Mesenchymal stem cell (in vitro differentiated cells and primary cell): ENCODE measurements around the gene GCHFR.

Source experiments
- DNase-seq: peaks from one replicate; pipeline ENCODE4 v3.0.0-alpha.2; 2013
- H2AFZ ChIP-seq: one replicate; pipeline ENCODE4 v1.6.1; 2013; ENCODE audit warnings: low read depth, mild to moderate bottlenecking, control low read depth, inconsistent platforms, low read length, moderate library complexity
- H2AK5ac ChIP-seq: 2 replicates; pipeline ENCODE4 v1.6.1; 2013; ENCODE audit warnings: low read length, moderate library complexity, mild to moderate bottlenecking, inconsistent platforms; ENCODE audit not compliant: severe bottlenecking
- H2BK120ac ChIP-seq: one replicate; pipeline ENCODE4 v1.6.1; 2013; ENCODE audit warnings: low read depth, mild to moderate bottlenecking, inconsistent platforms, low read length, moderate library complexity
- H2BK12ac ChIP-seq, 2 experiments: one replicate each; pipeline ENCODE4 v1.6.1; 2013; ENCODE audit warnings: inconsistent platforms in 2 of 2, low read length in 2 of 2, mild to moderate bottlenecking in 2 of 2, moderate library complexity in 2 of 2, control low read depth in 1 of 2
- H2BK15ac ChIP-seq: one replicate; pipeline ENCODE4 v1.6.1; 2013; ENCODE audit warnings: mild to moderate bottlenecking, low read depth, inconsistent platforms; ENCODE audit not compliant: poor library complexity, severe bottlenecking
- H2BK5ac ChIP-seq: 2 replicates; pipeline ENCODE4 v1.6.1; 2013; ENCODE audit warnings: low read depth, mild to moderate bottlenecking, low read length, control low read depth, inconsistent platforms; ENCODE audit not compliant: poor library complexity, severe bottlenecking
- H3K14ac ChIP-seq, 2 experiments: one replicate each; pipeline ENCODE4 v1.6.1; 2013; ENCODE audit warnings: inconsistent platforms in 2 of 2, low read length in 2 of 2, control low read depth in 1 of 2, mild to moderate bottlenecking in 1 of 2, moderate library complexity in 1 of 2
- H3K18ac ChIP-seq, 2 experiments: one replicate each; pipeline ENCODE4 v1.6.1; 2013; ENCODE audit warnings: inconsistent platforms in 2 of 2, low read length in 2 of 2, control low read depth in 1 of 2, low read depth in 1 of 2, mild to moderate bottlenecking in 1 of 2
- H3K23ac ChIP-seq, 2 experiments: one replicate each; pipeline ENCODE4 v1.6.1; 2013; ENCODE audit warnings: inconsistent platforms in 2 of 2, low read length in 2 of 2, mild to moderate bottlenecking in 2 of 2, moderate library complexity in 2 of 2, control low read depth in 1 of 2
- H3K27ac ChIP-seq: 2 replicates; pipeline ENCODE4 v1.5.1; 2013; ENCODE audit warnings: mild to moderate bottlenecking, moderate library complexity, low read length, control low read depth, inconsistent platforms; ENCODE audit not compliant: poor library complexity, severe bottlenecking
- H3K27me3 ChIP-seq, 2 experiments: 2 replicates each; pipeline versions ENCODE4 v1.6.1 to v1.7.0; 2013; ENCODE audit warnings: low read length in 2 of 2, mild to moderate bottlenecking in 2 of 2, moderate library complexity in 2 of 2, control low read depth in 1 of 2, inconsistent platforms in 1 of 2; ENCODE audit not compliant: control insufficient read depth in 1 of 2, insufficient read depth in 1 of 2
- H3K36me3 ChIP-seq, 2 experiments: 2 replicates each; pipeline versions ENCODE4 v1.6.1 to v1.7.0; 2013; ENCODE audit warnings: low read length in 2 of 2, control low read depth in 1 of 2, inconsistent platforms in 1 of 2, low read depth in 1 of 2, mild to moderate bottlenecking in 1 of 2; ENCODE audit not compliant: insufficient read depth in 2 of 2, control insufficient read depth in 1 of 2
- H3K4ac ChIP-seq, 2 experiments: one replicate each; pipeline ENCODE4 v1.6.1; 2013; ENCODE audit warnings: inconsistent platforms in 2 of 2, low read length in 2 of 2, mild to moderate bottlenecking in 2 of 2, moderate library complexity in 2 of 2, control low read depth in 1 of 2, low read depth in 1 of 2
- H3K4me1 ChIP-seq: 2 replicates; pipeline ENCODE4 v1.6.1; 2013; ENCODE audit warnings: low read depth, low read length, control low read depth; ENCODE audit not compliant: control insufficient read depth, insufficient read depth
- H3K4me2 ChIP-seq: 2 replicates; pipeline ENCODE4 v1.6.1; 2013; ENCODE audit warnings: low read length, mild to moderate bottlenecking, inconsistent platforms; ENCODE audit not compliant: poor library complexity, severe bottlenecking
- H3K4me3 ChIP-seq, 2 experiments: 2 replicates each; pipeline versions ENCODE4 v1.5.1 to v1.7.0; 2013; ENCODE audit warnings: low read length in 2 of 2, mild to moderate bottlenecking in 2 of 2, control low read depth in 1 of 2, low read depth in 1 of 2; ENCODE audit not compliant: insufficient read depth in 1 of 2
- H3K79me1 ChIP-seq: replicated peaks from 2 replicates; pipeline ENCODE4 v1.6.1; 2013; ENCODE audit warnings: mild to moderate bottlenecking, control low read depth, low read length, inconsistent platforms; ENCODE audit not compliant: poor library complexity, severe bottlenecking
- H3K9ac ChIP-seq: 2 replicates; pipeline ENCODE4 v1.7.0; 2013; ENCODE audit warnings: mild to moderate bottlenecking, low read length, moderate library complexity
- H3K9me3 ChIP-seq: 2 replicates; pipeline ENCODE4 v1.7.0; 2013; ENCODE audit warnings: mild to moderate bottlenecking, low read length; ENCODE audit not compliant: control insufficient read depth
- H4K8ac ChIP-seq: one replicate; pipeline ENCODE4 v1.6.1; 2013; ENCODE audit warnings: inconsistent platforms, mild to moderate bottlenecking, low read length, moderate library complexity
- H4K91ac ChIP-seq: one replicate; pipeline ENCODE4 v1.6.1; 2013; ENCODE audit warnings: mild to moderate bottlenecking, low read length, inconsistent platforms
- WGBS: methylation state at CpG from one replicate; pipeline ENCODE4 v1.1.7; 2013; ENCODE audit warnings: mixed read lengths; 5-methylcytosine and 5-hydroxymethylcytosine counted together

GCHFR gene

GRCh38 chr15:40773496-40773895 is 9.6 kb downstream of the GCHFR start:
- Histone ChIP-seq H3K79me1 (no peaks in the 10 kb centered on the region), H3K27ac (no peak overlapping the region), H2BK12ac (no peak overlapping the region), H3K18ac (no peak overlapping the region), H3K27me3 (no peaks in the 10 kb centered on the region), H3K4me1 (peaks cover 44% of the 10 kb centered on the region), H3K4me2 (no peak overlapping the region), H4K8ac (no peak overlapping the region), H2BK120ac (no peak overlapping the region), H2BK15ac (no peak overlapping the region), H3K9ac (no peak overlapping the region), H2BK5ac (no peak overlapping the region), H4K91ac (no peak overlapping the region), H3K36me3 (peaks cover 62 to 67% of the 10 kb centered on the region in 2 experiments), H2AK5ac (no peak overlapping the region), H3K4me3 (no peak overlapping the region), H3K9me3 (no peaks in the 10 kb centered on the region), H2AFZ (no peak overlapping the region), H3K23ac (no peak overlapping the region), H3K4ac (no peak overlapping the region), H3K14ac (no peak overlapping the region)
- 97% methylated on average over 8 of the region's 8 CpGs for WGBS
- no peak for DNase-seq

GRCh38 chr15:40773902-40774301 is 10.0 kb downstream of the GCHFR start:
- no peak overlapping the region for H3K14ac ChIP-seq
- H3K4me3 ChIP-seq: no peak overlapping the region
- H3K79me1 ChIP-seq: no peaks in the 10 kb centered on the region
- peaks cover 61 to 67% of the 10 kb centered on the region in 2 experiments for H3K36me3 ChIP-seq
- H3K4me2 ChIP-seq: no peak overlapping the region
- no peak overlapping the region for H3K23ac ChIP-seq
- DNase-seq: no peak
- no peak overlapping the region for H2AK5ac ChIP-seq
- no peak overlapping the region for H2BK5ac ChIP-seq
- no peak overlapping the region for H4K8ac ChIP-seq
- H2BK12ac ChIP-seq: no peak overlapping the region
- no peak overlapping the region for H3K18ac ChIP-seq
- no peak overlapping the region for H3K4ac ChIP-seq
- no peak overlapping the region for H4K91ac ChIP-seq
- no peak overlapping the region for H2BK15ac ChIP-seq
- no peaks in the 10 kb centered on the region for H3K27me3 ChIP-seq
- H3K9me3 ChIP-seq: no peaks in the 10 kb centered on the region
- WGBS: 97% methylated on average over 3 of the region's 6 CpGs
- H3K9ac ChIP-seq: no peak overlapping the region
- no peak overlapping the region for H3K27ac ChIP-seq
- no peak overlapping the region for H2AFZ ChIP-seq
- no peak overlapping the region for H2BK120ac ChIP-seq
- H3K4me1 ChIP-seq: peaks cover 40% of the 10 kb centered on the region

- Histone ChIP-seq H2BK120ac (no peak overlapping the region), H3K18ac (no peak overlapping the region), H2BK5ac (no peak overlapping the region), H2AFZ (no peak overlapping the region), H4K91ac (no peak overlapping the region), H3K9me3 (no peaks in the 10 kb centered on the region), H3K79me1 (peaks cover 10% of the 10 kb centered on the region), H2BK12ac (no peak overlapping the region), H3K9ac (no peak overlapping the region), H2BK15ac (no peak overlapping the region), H3K27ac (no peak overlapping the region), H4K8ac (no peak overlapping the region), H3K23ac (no peak overlapping the region), H3K27me3 (no peaks in the 10 kb centered on the region), H3K4me2 (no peak overlapping the region), H3K4me3 (no peak overlapping the region), H3K4ac (no peak overlapping the region), H2AK5ac (no peak overlapping the region), H3K36me3 (peaks cover 70 to 78% of the 10 kb centered on the region in 2 experiments), H3K4me1 (peaks cover 29% of the 10 kb centered on the region), H3K14ac (no peak overlapping the region)
- WGBS: 95% methylated on average over 10 of the region's 10 CpGs
- no peak for DNase-seq
Observed at GRCh38 chr15:40775007-40775406, 11.1 kb downstream of the GCHFR start.

GRCh38 chr15:40775740-40776536 is 12.1 kb downstream of the GCHFR start:
- Histone ChIP-seq H2BK120ac (no peak overlapping the region), H3K27ac (no peak overlapping the region), H2BK12ac (no peak overlapping the region), H2AFZ (no peak overlapping the region), H3K9me3 (no peaks in the 10 kb centered on the region), H3K18ac (no peak overlapping the region), H3K23ac (no peak overlapping the region), H3K4me2 (no peak overlapping the region), H3K36me3 (peaks cover 69 to 79% of the 10 kb centered on the region in 2 experiments), H2AK5ac (no peak overlapping the region), H4K8ac (no peak overlapping the region), H3K14ac (no peak overlapping the region), H3K4ac (no peak overlapping the region), H3K9ac (no peak overlapping the region), H2BK5ac (no peak overlapping the region), H3K79me1 (peaks cover 13% of the 10 kb centered on the region), H3K4me1 (peaks cover 20% of the 10 kb centered on the region), H2BK15ac (no peak overlapping the region), H4K91ac (no peak overlapping the region), H3K27me3 (no peaks in the 10 kb centered on the region), H3K4me3 (no peak overlapping the region)
- WGBS: 99% methylated on average over 14 of the region's 14 CpGs
- DNase-seq: no peak
